ENCODE results near the gene MED26.
"Not testable (repeated sequence)": the region's sequence is repeated elsewhere in the genome, so short reads cannot be mapped to it uniquely, and the experiment has no call there.

MED26 gene

GRCh38 chr19:16571822-16572331, 56.1 kb downstream of the MED26 start:
- DNase-seq: no peak

DNA sequence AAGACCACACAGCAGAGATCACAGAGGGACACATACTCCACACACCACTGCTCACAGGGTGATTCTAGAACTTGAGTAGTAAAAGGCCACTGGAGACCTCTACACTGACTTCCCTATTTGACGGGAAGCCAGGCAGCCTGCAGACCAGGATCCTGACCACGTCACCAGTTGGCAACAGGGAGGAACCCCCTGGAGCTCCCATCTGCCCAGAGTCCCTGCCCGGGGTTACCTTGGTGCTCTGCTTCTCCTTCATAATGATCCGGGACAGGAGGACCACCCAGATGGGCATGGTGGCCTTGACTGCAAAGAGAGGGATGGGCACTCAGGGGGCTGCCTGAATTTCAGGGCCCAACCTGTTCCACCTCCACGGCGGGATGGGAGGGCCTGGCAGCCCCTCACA, 56.7 kb downstream of the MED26 start:
- no peak for DNase-seq

DNA sequence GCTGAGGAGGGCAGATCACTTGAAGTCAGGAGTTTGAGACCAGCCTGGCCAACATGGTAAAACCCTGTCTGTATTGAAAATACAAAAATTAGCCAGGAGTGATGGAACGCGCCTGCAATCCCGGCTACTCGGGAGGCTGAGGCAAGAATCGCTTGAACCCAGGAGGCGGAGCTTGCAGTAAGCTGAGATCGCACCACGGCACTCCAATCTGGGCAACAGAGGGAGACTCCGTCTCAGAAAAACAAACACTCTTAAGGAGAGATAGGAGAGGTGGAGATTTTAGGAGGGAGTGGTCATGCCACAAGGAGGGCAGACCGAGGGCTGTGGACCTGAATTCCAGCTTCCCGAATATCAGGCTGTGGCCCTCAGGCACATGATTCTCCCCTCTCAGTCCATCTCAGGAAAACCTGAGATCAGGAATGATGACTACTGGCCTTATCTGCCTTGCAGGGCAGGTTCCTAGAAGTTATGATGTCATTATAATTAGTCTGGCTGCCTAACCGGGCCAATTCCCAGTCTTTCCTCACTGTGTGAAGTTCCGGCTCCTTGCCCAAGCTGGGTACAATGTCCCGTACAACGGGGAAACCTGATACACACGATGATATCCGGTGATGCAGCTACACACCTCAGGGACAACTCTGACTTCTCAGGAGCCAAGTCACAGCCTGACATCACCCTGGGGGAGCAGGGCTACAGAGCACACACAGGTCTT, 58.2 kb downstream of the MED26 start:
- no peak for DNase-seq

DNA sequence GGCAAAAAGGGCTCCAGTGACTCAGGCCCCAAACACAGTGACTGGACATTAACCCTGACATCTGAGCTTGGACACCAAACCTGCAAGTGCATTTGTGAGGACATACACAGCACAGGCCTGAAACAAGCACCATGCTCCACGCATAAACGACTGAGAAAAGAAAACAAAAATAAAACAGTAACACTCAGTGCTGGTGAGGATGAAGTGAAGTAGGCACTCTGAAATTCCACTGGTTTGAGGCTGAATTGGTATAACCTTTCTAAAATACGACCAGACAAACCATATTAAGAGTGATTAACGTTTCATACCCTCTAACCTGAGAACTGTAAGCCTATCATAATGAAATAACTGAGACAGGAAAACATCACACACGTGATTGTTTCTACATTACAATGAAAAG, 61.3 kb downstream of the MED26 start:
- no peak for DNase-seq

DNA sequence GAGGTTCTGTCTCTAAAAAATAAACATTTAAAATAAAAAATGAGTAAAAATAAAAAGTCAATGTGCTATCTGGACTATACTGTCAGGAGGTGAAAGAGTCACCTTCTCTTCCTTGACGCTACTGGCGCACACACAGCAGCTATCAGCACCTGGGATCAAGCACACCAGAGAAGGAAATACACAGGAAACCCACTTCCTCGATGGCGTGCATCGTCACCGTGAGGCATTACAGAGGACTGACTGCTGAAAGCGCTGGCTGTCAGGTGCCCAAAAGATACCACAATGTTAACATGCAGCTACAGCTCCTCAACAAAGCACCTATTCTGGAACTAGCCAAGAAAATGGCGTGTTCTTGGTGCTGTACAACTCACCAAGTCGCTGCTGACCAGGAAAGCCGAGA, 61.8 kb downstream of the MED26 start:
- DNase-seq: peak in 3 of 4 experiments; percentile 21 to 63 (median 59)

- no peak for DNase-seq
Observed at GRCh38 chr19:16564842-16565241, 63.2 kb downstream of the MED26 start.

DNA sequence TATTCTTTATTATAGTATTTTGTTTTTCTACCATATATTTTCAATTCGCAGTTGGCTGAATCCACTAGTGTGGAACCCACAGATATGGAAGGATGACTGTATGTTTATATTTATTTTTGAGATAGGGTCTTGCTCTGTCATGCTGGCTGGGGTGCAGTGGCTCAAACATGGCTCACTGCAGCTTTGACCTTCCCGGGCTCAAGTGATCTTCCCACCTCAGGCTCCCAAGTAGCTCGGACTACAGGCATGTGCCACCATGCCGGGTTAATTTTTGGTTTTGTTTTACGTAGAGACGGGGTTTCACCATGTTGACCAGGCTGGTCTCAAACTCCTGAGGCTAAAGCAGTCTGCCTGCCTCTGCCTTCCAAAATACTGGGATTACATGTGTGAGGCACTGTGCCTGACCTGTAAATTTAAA, 65.4 kb downstream of the MED26 start:
- DNase-seq: no peak

DNA sequence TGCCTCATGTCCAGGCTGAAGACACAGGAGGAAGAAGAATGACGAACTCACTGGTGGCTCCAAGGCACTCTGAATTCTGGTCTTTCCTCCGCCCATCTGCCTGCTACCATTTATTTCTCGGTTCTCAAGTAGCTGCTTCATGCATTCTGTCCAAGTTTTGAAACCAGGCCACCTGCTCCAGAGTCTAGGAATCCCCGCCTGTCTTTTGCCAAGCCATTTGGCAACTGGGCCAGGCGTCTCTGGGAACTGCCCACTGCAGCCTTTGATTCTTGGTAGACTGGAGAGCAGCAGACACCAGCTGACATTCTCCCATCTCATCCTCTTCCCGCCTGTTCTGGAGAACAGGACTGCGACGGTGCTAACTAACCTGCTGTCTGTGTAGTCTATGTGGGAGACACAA, 66.6 kb downstream of the MED26 start:
- DNase-seq: no peak

DNA sequence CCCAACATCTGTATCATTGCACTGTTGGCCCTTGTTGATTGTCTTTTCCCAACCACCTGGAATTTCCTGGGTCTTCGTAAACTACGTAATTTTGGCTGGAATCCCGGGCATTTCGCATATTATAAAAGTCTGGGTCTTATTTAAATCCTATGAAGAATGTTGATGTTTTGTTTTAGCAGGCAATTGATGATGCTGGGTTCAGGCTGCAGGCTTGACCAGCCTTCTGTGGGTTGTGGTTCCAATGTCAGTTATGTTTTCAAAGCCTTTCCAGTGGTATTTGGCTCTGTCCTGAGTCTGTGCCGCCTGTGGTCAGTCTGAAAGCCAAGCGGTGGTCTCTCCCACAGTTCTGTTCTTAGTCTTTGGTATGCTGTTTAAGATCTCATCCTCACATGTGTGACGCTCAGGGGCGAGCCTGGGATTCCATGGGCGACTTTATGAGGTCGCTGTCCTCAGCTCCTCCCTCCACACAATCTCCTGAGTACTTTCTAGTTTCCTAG, 68.2 kb downstream of the MED26 start:
- no peak for DNase-seq

- no peak for DNase-seq
Observed at GRCh38 chr19:16554776-16555175, 73.2 kb downstream of the MED26 start.

DNA sequence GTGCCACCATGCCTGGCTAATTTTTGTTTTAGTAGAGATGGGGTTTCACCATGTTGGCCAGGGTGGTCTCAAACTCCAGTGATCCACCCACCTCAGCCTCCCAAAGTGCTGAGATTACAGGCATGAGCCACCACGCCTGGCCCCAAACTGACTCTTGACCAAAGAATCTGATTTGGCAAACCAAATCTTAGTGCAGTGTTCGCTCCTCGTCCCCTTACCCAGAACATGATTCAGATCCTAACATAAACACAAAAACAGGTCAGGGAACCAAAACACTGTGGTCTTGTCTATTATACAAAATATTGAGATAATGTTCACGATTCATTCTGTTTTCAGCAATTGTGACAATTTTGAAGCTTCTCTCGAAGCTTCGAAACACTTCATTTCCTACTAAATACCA, 76.1 kb downstream of the MED26 start:
- not testable (repeated sequence) for DNase-seq

- DNase-seq: no peak
Observed at GRCh38 chr19:16548956-16549355, 79.0 kb downstream of the MED26 start.

- no peak for DNase-seq
Observed at GRCh38 chr19:16544473-16545231, 83.4 kb downstream of the MED26 start.

DNA sequence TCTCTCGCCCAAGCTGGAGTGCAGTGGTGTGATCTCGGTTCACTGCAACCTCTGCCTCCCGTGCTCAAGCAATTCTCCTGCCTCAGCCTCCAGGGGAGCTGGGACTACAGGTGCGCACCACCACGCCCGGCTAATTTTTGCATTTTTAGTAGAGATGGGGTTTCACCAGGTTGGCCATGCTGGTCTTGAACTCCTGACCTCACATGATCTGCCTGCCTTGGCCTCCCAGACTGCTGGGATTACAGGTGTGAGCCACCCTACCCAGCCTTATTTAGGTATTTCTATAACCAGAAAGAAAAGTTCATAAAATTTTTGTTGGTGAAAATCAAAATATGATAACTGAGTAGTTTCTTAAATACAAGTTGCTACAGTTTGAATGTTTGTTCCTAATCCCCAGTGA, 84.3 kb downstream of the MED26 start:
- not testable (repeated sequence) for DNase-seq

DNA sequence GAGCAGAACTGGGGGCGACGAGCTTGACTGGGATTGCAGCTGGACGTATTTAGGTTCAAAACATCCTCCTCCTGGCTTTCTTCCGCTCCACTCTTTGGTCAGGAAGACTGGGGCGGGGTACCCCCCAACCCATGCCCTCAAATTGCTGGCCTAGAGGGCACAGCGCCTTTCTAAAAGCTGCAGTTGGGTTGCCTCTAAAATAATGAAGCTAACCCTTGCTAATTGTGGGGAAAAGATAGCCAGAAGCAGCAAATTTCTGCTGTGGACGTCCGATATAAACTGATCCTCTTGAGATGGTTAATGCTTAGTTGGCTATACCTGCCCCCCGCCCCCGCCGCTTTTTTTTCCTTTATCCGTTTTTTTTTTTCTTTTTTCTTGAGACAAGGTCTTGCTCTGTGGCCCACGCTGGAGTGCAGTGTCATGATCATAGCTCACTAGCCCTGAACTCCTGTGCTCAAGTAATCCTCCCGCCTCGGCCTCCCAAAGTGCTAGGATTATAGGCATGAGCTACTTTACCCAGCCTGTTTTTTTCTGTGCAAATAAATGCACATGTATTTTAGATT, 85.0 kb downstream of the MED26 start:
- DNase-seq: no peak

- DNase-seq: peak; percentile 84 to 91 (median 88)
Observed at GRCh38 chr19:16542045-16542909, 85.7 kb downstream of the MED26 start, which contains the start of gene CHERP. Gene CHERP, minus strand, starts transcription at chr19:16542437. Its CDS starts 59 bp downstream, at chr19:16542378.

GRCh38 chr19:16541526-16542044, 86.4 kb downstream of the MED26 start:
- DNase-seq: no peak

- DNase-seq: no peak
Observed at GRCh38 chr19:16540948-16541347, 87.1 kb downstream of the MED26 start.

DNA sequence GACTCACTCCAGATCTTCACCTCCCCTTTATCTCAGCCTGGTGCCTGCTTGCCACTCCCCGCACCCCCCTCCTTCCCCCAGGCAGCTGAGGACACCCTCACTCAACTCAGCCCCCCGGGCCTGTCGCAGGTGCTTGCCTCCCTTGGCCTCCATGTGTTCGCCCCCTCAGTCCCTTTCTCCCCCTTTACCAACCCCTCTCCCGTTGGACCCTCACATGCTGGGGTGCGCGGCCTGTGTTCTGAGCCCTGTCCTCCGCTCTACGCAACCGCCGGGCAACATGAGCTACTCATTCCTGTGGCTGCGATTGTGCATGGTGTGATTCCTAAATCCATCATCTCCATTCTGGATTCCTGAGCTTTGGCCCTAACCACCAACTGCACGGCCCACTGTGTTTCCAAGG, 90.9 kb downstream of the MED26 start:
- DNase-seq: no peak

DNA sequence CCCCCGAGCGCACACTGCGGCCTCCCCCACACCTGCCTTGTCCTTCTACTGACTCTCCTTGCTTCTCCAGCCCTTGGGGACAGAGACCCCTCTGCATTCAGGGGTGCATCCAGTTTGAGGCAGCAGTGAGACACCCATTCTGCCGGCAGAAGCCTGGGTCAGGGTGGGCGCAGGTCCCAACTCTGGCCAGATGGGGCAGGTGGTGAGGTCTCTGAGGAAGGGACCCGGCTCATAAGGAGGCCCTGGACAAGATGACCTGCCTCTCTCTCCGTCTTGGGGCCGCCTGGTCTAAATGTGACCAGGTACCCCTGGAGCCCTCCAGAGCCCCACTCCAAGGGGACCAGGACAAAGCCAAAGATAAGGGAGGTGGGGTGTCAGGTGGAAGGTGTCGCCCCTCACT, 91.9 kb downstream of the MED26 start:
- DNase-seq: no peak

DNA sequence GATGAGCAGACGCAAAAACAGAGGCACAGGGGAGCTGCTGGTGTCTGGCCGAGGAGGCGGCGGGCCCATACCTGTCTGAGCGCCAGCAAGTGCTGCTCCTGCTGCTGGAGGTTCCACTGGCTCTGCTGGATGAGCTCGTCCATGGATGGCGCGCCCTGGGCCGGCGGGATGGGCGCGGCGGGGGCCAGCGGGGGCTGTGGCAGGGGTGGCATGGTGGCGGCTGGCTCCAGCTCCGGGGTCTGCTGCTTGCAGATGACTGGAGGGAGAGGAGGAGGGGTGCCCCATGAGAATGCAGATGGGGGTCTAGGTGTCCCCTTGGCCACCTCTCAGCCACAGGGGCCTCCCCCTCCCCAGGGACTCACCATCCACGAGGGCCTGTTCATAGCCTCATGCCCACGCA, 92.6 kb downstream of the MED26 start:
- no peak for DNase-seq

Measured in activated CD4-positive, CD25-positive, alpha-beta regulatory T cell (primary cell).